MM.1S (cell line): ENCODE measurements around the gene DEFB124.

Experiments
- CTCF ChIP-seq: fragments of 300-600 bp; sonication (generic); IDR thresholded peaks from 2 replicates; pipeline ENCODE4 v1.5.1; 2016; ENCODE audit warnings: antibody characterized with exemption, low read length, mixed read lengths
- EZH2 ChIP-seq: fragments of 300-600 bp; sonication (generic); optimal IDR thresholded peaks from 2 replicates; pipeline ENCODE3; 2017; ENCODE audit warnings: low read depth, mild to moderate bottlenecking, antibody characterized with exemption, low read length, mixed read lengths
- EZH2phosphoT487 ChIP-seq: fragments of 300-600 bp; sonication (generic); IDR thresholded peaks from 2 replicates; pipeline ENCODE4 v1.6.1; 2018; ENCODE audit warnings: antibody characterized with exemption, low read length

GRCh38 chr20:31452575-31452974, 22.4 kb downstream of the DEFB124 start:
- TF ChIP-seq CTCF (no peak), EZH2 (no peak), EZH2phosphoT487 (no peak)
